LNCaP clone FGC (cell line): ENCODE results near the gene NT5DC1.

Experiments used
- DNase-seq: peaks from one replicate; pipeline ENCODE4 v3.0.0-alpha.2; 2011; ENCODE audit warnings: low read depth
- H3K4me3 ChIP-seq: 2 replicates; pipeline ENCODE4 v1.5.1; 2011; ENCODE audit warnings: mild to moderate bottlenecking, low read depth, low read length, control low read depth
- CTCF ChIP-seq: IDR thresholded peaks from 2 replicates; pipeline ENCODE4 v1.5.1; 2012; ENCODE audit warnings: mild to moderate bottlenecking; ENCODE audit not compliant: control insufficient read depth, insufficient read depth; ENCODE audit errors: extremely low read depth

Gene NT5DC1

DNA sequence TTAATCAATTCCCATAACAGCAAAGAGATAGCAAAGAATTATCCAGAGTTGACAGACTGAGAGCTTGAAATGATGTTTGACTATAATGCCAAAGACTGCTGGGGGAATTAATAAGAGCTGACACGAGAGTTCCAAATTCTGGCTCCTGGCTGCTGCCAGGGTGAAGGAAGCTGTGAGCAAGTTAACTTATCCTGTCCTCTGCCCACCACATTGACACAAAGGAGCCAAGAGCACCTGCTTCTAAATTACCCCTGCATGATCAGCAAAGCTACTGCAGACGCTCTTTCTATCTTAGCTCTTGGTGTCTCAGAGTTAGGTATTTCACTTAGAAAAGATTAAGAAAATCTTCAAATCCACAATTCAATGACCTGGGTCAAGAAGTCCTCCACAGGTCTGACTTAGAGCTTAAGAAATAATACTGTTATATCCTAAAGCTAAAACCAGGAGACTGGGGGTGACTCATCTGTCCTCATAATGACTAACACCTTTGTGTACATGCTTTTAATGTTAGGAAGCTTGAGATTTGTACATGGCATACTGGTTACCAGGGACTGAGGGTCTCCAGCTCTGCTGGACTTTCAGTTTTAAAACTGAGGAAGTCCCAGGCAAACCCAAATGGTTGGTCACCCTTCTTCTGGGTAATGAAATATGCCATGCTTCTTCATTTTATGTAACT is 26.8 kb upstream of the NT5DC1 start:
- no peak overlapping the region for H3K4me3 ChIP-seq
- DNase-seq = no peak
- TF ChIP-seq CTCF = no peak

GRCh38 chr6:116074732-116075390 is 25.8 kb upstream of the NT5DC1 start:
- no peak overlapping the region for H3K4me3 ChIP-seq
- DNase-seq = no peak
- no peak for TF ChIP-seq CTCF

DNA sequence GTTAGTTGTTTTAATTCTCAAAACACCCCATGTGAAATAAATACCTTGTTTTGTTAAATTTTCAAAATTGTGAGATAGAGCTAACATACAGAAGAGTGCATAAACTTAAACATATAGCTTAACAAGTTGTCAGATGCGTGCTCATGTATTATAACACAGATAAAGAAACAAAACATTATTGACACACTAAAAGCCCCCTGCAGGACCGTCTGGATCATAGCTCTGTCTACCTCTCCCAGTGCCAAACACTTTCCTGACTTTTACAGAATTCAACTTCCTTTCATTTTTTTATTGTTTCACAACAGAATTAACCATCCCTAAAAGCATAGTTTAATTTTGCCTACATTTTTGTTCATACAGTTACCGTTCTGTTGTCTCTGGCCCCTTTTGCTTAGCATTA is 22.1 kb upstream of the NT5DC1 start:
- no peak for TF ChIP-seq CTCF
- no peak overlapping the region for H3K4me3 ChIP-seq
- DNase-seq = no peak

DNA sequence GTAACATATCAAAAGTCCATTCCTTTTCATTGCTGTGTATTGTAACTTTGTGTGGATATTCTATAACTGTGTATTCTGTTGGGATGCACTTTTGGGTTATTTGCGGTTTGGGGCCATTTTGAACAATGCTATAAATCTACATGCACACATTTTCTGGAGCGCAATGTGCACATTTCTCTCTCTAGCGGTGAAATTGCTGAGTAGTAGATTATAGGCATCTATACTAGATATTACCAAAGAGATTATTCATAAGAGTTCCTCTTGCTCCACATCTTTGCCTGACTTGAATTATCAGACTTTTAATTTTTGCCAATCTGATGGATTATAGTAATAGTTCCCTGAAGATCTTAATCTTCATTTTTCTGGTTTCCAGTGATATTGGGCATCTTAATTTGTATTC is 21.7 kb upstream of the NT5DC1 start:
- DNase-seq = no peak
- H3K4me3 ChIP-seq = no peak overlapping the region
- TF ChIP-seq CTCF = no peak

- no peak for DNase-seq
- no peak overlapping the region for H3K4me3 ChIP-seq
- TF ChIP-seq CTCF = no peak
Measured at GRCh38 chr6:116083052-116083451, 17.6 kb upstream of the NT5DC1 start.

GRCh38 chr6:116084284-116084683 is 16.4 kb upstream of the NT5DC1 start:
- no peak for TF ChIP-seq CTCF
- DNase-seq = no peak
- no peak overlapping the region for H3K4me3 ChIP-seq

- no peak for TF ChIP-seq CTCF
- DNase-seq = no peak
- H3K4me3 ChIP-seq = no peak overlapping the region
Measured at GRCh38 chr6:116087437-116088027, 13.1 kb upstream of the NT5DC1 start.
